ENCODE measurements around the gene DNAAF2.

DNAAF2 gene

GRCh38 chr14:49578141-49578540, 56.9 kb downstream of the DNAAF2 start:
- Histone ChIP-seq H3K9ac (ENCODE audit: low read length) (no peak overlapping the region), H3K4me1 (ENCODE audit: control insufficient read depth, low read depth, low read length) (peaks cover 4% of the 10 kb centered on the region), H3K36me3 (ENCODE audit: control insufficient read depth, low read depth, low read length) (peaks cover 36% of the 10 kb centered on the region), H3K9me3 (ENCODE audit: control insufficient read depth, low read depth, low read length) (no peaks in the 10 kb centered on the region), H3K4me3 (ENCODE audit: low read length) (no peak overlapping the region), H3K27me3 (ENCODE audit: control insufficient read depth, insufficient read depth, low read length) (no peaks in the 10 kb centered on the region), H3K27ac (ENCODE audit: low read length) (no peak overlapping the region)
